PC-3 (cell line): ENCODE measurements around the gene TSPEAR.

Experiments used
- EZH2 ChIP-seq: fragments of 300-600 bp; sonication (generic); IDR thresholded peaks from one replicate; pipeline ENCODE4 v1.6.1; 2017; ENCODE audit warnings: antibody characterized with exemption, mild to moderate bottlenecking, low read length; ENCODE audit not compliant: unreplicated experiment
- TF ChIP-seq, protein P1 (sequence below): fragments of 300-600 bp; sonication (generic); conservative IDR thresholded peaks from 2 replicates; pipeline ENCODE4 v1.5.1; 2017; ENCODE audit warnings: antibody characterized with exemption, low read depth, mild to moderate bottlenecking, low read length

DNA sequence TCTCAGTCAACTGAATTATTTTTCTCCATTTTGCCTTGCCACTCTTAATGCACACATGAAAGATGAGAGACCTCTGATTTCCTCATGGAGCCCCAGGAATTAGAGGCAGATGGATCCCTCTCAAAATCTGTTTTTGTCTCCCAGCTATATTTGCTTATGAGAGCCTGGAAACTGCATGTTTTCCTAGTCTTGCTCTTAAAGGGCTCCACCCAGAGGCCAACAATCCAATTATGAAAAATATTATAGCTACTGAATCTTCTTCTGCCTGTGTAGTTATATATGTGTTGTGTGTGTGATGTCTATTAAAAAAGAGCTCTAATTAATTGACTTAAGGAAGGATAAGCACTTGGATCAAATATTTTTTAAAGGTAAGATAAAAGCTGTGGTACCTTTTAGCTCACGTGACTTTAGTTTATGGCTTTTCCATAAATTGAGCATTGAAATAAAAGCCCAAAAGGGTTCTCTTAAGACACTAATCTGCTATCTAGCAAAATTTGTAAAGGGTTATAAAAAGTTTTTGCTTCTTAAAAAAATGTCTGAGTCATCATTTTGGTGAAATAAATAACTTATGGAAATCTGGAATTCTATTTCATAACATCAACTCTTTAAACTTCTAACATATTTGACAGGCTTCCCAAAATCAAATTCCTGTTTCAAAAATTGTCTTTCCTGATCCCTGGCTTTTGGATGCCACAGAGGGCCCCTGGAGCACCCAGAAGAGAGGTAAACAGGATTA, 31.2 kb upstream of the TSPEAR start:
- no peak for TF ChIP-seq EZH2
- TF ChIP-seq, protein P1, sequence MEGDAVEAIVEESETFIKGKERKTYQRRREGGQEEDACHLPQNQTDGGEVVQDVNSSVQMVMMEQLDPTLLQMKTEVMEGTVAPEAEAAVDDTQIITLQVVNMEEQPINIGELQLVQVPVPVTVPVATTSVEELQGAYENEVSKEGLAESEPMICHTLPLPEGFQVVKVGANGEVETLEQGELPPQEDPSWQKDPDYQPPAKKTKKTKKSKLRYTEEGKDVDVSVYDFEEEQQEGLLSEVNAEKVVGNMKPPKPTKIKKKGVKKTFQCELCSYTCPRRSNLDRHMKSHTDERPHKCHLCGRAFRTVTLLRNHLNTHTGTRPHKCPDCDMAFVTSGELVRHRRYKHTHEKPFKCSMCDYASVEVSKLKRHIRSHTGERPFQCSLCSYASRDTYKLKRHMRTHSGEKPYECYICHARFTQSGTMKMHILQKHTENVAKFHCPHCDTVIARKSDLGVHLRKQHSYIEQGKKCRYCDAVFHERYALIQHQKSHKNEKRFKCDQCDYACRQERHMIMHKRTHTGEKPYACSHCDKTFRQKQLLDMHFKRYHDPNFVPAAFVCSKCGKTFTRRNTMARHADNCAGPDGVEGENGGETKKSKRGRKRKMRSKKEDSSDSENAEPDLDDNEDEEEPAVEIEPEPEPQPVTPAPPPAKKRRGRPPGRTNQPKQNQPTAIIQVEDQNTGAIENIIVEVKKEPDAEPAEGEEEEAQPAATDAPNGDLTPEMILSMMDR = peak; percentile 65
